IPS-18c (cell line): ENCODE data around the gene P4HTM.

ENCODE experiments used
- H3K4me3 ChIP-seq: 2 replicates; pipeline ENCODE4 v1.7.0; 2013; ENCODE audit warnings: low read depth, mild to moderate bottlenecking, low read length, moderate library complexity; ENCODE audit not compliant: insufficient read depth
- H3K9me3 ChIP-seq: one replicate; pipeline ENCODE4 v1.6.1; 2013; ENCODE audit warnings: mild to moderate bottlenecking, low read length, moderate library complexity; ENCODE audit not compliant: control insufficient read depth, insufficient read depth

The P4HTM gene, protein sequence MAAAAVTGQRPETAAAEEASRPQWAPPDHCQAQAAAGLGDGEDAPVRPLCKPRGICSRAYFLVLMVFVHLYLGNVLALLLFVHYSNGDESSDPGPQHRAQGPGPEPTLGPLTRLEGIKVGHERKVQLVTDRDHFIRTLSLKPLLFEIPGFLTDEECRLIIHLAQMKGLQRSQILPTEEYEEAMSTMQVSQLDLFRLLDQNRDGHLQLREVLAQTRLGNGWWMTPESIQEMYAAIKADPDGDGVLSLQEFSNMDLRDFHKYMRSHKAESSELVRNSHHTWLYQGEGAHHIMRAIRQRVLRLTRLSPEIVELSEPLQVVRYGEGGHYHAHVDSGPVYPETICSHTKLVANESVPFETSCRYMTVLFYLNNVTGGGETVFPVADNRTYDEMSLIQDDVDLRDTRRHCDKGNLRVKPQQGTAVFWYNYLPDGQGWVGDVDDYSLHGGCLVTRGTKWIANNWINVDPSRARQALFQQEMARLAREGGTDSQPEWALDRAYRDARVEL

DNA sequence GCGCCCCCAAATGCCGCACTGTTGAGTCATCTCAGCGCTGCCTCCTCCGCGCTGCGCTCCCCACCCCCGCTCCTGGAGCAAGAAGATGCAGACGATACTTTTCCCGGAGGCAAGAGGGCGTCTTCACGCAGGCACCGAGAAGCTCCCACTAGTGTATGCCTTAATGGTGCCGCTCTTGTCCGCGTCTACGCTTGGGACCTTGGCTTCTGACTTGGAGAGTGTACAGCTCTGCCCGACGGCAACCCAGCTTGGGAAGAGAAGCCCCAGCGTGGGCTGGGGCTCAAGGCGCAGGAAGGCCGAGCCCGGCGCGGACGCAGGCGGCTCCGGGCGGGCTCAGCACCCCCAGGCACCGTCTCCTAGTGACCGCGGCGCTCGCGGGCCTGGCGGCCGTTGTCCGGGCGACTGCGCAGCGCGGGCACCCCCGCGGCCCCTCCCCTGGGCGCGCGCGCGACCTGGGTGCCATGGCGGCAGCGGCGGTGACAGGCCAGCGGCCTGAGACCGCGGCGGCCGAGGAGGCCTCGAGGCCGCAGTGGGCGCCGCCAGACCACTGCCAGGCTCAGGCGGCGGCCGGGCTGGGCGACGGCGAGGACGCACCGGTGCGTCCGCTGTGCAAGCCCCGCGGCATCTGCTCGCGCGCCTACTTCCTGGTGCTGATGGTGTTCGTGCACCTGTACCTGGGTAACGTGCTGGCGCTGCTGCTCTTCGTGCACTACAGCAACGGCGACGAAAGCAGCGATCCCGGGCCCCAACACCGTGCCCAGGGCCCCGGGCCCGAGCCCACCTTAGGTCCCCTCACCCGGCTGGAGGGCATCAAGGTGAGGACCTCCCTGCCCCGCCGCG is at the start of gene P4HTM:
P4HTM (plus strand) TSS at position 446 of the 840 bp plus-strand sequence; CDS start at position 462, 16 bp downstream.
- Histone ChIP-seq H3K9me3 (no peaks in the 10 kb centered on the region), H3K4me3 (peak within 1 kb of the TSS; percentile 64)

DNA sequence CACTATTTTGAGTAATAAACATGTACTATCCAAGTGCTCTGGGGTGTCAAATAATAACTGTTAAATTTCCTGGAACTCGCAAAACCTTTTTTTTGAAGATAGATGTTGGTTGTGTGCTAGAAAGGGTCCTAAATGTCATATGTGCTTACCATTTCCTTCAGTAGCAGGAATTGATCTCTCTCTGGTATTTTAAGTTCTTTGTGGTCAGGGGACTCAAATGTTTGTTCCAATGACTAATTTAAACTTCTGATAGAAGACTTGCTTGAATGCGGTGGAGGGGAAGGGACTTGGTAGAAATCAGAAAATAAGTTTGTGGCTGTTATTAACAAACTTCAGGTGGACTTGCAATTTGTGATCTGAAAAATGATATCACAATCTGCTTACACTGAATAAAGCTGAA is 44.6 kb upstream of the P4HTM start:
- no peaks in the 10 kb centered on the region for H3K9me3 ChIP-seq
- no peak overlapping the region for H3K4me3 ChIP-seq

DNA sequence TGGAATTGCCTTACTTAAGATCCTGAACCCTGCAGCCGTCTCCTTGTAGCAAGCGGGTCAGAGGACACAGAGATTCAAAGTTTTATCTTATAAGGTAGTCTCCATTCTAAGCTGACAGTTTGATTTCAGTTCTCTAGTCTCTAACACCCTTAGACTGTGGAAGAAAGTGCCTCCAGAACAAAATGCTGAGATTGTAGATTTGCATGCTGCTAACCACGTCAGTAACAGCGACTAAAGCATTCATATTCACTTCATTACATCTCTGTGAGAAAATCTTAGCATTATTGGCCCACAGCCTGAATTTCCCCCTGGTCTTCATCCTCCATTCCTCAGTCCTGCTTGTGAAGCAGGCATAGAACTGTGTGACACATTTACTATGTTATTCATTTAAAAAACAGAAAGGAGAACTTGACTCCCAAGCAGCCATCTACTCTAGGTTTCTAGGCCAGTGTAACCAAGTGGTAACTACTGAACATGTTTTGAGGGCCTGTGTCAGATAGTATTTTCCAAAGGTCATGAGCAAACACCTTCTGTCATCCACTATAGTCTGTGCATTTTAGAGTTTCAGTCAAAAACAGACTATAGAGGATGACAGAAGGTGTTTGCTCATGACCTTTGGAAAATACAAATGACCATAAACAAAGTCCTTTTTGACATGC is 44.0 kb upstream of the P4HTM start:
- Histone ChIP-seq H3K4me3 (no peak overlapping the region), H3K9me3 (no peaks in the 10 kb centered on the region)

DNA sequence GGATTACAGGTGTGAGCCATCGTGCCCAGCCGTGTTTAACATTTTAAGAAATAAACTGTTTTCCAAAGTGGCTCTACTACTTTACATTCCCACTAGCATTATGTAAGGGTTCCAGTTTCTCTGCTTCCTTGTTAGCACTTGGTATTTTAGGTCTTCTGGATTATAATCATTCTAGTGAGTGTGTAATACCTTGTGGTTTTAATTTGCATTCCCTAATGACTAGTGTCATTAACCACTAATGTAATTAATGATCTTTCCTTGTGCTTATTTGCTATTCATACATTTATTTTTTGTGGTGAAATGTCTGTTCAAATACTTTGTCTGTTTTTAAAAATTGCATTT is 40.7 kb upstream of the P4HTM start:
- Histone ChIP-seq H3K4me3 (no peak overlapping the region), H3K9me3 (no peaks in the 10 kb centered on the region)

DNA sequence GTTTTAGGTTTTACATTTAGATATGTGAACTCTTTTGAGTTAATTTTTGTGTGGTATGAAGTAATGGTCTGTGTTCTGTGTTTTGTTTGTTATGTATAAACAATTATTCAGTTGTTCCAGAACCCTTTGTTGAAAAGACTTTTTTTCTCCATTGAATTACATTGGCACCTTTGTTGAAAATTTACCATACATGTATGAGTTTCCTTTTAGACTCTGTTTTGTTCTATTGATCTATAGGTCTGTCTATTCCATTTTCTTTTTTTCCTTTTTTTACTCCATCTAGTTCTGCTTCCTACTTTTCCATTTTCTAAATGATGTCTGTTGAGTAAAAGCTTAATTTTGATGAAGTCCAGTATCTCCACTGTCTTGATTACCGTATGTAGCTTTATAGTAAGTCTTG is 40.0 kb upstream of the P4HTM start:
- H3K9me3 ChIP-seq = no peaks in the 10 kb centered on the region
- no peak overlapping the region for H3K4me3 ChIP-seq

DNA sequence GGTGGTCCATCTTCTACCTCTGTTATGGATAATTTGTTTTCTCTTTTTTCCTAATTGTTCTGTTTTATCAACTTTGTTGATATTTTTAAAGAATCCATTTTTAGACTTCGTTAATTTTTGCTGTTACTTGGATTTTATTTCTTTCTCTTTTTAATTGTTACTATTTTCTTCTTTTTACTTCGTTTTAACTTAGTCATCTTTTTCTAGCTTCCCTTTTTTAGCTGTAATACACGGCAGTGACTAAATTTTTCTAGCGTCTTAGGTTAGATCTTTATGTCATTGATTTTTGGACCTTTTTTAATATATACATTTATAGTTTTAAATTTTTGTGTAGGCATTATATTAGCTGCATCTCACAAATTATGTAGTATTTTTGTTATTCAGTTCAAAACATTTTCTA is 38.3 kb upstream of the P4HTM start:
- no peak overlapping the region for H3K4me3 ChIP-seq
- no peaks in the 10 kb centered on the region for H3K9me3 ChIP-seq

DNA sequence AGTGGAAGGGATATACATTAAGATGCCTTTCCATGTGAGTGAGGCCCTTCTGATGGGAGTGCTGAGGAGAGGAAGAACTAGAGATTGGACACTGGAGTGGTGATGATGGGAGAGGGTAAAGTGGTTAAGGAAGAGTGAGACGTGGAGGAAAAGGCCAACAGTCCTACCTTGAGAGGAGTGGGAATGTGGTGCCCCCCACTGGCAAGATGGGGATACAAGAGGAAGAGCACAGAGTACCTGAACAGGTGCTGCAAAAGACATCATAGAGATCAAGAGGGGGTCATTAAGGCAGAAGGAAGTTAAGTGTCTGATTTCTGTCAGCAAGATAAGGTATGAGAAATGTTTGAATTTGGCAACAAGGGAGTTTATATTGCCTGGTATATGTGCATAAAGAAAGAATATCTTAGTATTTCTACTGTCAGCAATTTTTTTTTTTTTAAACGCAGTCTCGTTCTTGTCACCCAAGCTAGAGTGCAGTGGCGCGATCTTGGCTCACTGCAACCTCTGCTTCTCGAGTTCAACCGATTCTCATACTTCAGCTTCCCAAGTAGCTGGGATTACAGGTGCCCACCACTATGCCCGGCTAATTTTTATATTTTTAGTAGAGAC is 37.4 kb upstream of the P4HTM start:
- Histone ChIP-seq H3K4me3 (no peak overlapping the region), H3K9me3 (no peaks in the 10 kb centered on the region)

DNA sequence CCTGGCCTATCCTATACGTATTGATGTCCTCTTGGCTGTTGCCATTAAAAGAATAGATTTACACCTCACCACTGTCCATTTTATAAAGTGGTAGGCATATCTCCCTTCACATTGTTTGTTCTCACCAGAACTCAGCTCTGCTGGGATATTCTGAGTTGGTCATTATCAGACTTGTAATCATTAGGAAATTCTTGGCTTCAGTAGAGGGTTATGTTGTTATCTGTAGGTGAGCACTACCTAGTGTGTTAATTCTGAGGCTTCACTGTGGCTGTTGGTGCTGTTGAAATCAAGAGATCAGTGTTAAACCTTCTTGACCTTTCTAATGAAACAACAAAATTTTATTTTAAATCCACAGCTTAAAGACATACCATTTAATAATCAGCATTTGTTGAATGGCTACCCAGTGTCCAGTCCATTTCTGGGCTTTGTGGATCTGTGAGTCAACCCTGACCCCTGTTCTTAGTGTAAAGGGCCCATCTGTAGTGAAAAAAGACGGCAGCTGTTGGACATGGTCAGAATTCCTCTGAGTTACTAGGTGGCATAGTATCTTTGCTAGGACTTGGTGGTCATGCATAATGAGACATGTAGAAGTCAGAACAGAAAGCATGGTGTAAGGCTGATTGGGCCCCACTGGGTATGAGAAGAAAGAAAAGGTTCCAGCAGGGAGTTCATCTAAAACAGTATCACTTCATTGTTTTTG is 32.9 kb upstream of the P4HTM start:
- no peaks in the 10 kb centered on the region for H3K9me3 ChIP-seq
- H3K4me3 ChIP-seq = no peak overlapping the region

DNA sequence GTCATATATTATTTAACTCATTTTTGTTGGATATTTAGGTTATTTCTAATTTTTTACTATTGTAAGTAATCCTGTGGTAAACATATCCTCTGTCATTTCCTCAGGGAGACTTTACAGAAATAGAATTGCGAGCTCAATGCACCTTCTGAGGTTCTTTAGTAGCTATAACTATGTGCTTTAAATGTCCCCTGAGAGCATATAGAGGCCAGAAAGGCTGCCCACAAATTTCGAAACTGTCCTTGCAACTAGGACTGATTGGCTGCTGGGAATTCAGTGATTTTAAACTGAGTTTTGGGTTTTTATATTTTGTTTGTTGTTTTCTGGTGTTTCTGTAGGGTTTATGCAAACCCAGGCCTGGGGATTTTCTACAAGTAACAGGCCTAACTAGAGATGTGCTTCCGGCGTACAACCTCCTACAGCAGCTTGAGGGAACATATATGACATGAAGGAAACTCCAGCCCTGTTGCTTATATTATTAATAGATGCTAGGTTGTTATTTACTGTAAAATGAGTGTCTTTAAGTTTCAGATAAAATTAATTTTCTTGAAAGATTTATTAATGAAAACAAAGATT is 29.1 kb upstream of the P4HTM start:
- H3K4me3 ChIP-seq = no peak overlapping the region
- H3K9me3 ChIP-seq = no peaks in the 10 kb centered on the region

DNA sequence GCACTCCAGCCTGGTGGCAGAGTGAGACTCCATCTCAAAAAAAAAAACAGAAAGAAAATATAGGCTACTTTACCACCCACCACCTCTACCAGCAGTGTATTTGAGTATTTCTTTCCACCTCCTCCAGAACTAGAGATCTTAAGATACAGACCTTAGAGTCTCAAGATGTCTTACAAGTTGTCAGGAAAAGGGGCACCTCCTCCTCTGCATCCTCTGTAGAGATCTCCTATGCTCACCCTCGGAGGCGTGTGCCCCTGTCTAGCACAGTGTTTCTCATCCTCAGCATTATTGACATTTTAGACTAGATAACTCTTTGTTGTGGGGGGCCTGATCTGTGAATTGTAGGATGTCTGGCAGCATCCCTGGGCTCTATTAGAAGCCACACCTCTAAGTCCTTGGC is 27.7 kb upstream of the P4HTM start:
- H3K4me3 ChIP-seq = no peak overlapping the region
- no peaks in the 10 kb centered on the region for H3K9me3 ChIP-seq

DNA sequence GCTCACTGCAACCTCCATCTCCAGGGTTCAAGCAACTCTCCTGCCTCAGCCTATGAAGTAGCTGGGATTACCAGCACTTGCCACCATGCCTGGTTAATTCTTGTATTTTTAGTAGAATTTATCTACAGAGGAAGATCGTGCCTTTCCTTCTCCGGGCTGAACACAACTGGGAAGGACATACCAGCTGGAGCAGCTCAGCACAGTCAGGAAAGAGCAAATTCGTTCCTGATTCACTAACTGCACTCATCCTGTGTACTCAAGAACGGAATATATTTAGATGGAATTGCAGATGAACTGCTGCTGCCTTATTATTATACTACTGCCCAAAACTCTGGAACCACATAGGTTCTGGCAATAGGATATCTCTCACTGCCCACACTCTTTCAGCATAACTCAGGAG is 27.1 kb upstream of the P4HTM start:
- no peaks in the 10 kb centered on the region for H3K9me3 ChIP-seq
- no peak overlapping the region for H3K4me3 ChIP-seq

DNA sequence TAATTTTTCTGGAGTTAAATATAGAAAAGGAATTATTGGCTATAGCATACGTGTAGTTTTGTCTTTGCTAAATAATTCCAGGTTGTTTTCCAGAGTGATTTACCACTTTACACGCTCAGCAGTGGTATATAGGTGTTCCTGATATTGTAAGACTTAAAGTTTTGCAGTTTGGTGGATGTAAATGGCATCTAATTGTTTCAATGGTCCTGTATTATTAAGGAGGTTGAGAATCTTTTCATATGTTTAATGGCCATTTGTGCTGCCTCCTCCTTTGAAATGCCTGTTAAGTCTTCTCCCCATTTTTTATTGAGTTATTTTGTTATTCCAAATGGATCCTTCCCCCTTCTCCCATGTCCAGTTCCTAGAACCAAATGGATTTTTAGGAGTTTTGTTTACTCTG is 26.4 kb upstream of the P4HTM start:
- Histone ChIP-seq H3K4me3 (no peak overlapping the region), H3K9me3 (no peaks in the 10 kb centered on the region)

DNA sequence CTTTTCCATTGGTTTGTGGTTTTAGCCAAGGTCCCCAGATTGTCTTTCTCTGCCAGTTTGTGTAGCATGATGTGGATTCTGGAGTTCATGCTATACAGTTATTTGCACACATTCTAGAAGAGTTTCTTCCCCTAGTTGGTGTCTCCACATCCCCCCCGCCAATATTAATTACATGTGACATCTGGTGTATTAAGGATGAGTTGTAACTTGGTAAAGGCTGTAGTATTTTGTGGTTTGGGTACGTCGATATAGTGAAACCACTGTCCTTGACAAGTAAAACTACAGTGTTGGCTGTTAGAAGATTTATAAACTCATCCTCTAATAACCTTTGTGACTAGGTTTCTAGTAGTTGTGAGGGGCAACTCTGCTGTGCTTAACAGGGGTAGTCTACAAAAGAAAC is 23.7 kb upstream of the P4HTM start:
- H3K9me3 ChIP-seq = no peaks in the 10 kb centered on the region
- no peak overlapping the region for H3K4me3 ChIP-seq

DNA sequence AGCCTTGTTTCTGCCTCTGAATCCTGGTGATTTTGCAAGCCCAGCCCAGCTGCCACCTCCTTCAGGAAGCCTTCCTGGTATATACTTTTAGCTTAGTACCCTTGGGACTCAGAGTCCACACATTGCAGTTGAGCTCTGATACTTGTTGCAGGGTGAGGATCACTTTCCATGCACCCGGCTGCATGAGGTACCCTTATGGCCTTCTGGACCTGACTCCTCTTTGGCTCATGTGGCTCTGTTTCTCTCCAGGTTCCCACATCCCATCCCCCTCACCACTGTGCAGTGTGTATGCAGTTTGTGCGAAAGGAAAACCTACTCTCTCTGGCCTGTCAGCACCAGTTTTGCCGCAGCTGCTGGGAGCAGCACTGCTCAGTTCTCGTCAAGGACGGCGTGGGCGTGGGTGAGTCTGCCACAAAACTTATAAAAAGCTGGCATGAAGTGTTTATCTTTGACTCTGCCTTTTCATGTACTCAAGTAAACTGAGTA is 23.1 kb upstream of the P4HTM start:
- no peak overlapping the region for H3K4me3 ChIP-seq
- H3K9me3 ChIP-seq = no peaks in the 10 kb centered on the region

DNA sequence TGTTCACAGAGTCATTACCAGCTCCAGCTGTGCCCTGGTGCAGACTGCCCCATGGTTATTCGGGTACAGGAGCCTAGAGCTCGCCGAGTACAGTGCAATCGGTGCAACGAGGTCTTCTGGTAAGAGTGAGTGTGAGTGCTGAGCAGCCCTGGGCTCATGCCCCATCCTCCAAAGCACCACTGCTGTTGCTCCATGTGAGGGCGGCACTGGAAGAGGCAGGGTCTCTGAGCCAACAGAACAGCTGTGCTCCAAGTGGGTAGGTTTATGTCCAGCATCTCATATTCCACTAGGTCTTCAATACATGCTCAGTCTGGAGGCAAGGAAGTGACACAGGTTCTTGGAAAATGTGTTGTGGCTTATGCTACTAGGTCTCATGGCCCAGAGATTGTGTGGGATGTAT is 19.5 kb upstream of the P4HTM start:
- no peak overlapping the region for H3K4me3 ChIP-seq
- no peaks in the 10 kb centered on the region for H3K9me3 ChIP-seq

DNA sequence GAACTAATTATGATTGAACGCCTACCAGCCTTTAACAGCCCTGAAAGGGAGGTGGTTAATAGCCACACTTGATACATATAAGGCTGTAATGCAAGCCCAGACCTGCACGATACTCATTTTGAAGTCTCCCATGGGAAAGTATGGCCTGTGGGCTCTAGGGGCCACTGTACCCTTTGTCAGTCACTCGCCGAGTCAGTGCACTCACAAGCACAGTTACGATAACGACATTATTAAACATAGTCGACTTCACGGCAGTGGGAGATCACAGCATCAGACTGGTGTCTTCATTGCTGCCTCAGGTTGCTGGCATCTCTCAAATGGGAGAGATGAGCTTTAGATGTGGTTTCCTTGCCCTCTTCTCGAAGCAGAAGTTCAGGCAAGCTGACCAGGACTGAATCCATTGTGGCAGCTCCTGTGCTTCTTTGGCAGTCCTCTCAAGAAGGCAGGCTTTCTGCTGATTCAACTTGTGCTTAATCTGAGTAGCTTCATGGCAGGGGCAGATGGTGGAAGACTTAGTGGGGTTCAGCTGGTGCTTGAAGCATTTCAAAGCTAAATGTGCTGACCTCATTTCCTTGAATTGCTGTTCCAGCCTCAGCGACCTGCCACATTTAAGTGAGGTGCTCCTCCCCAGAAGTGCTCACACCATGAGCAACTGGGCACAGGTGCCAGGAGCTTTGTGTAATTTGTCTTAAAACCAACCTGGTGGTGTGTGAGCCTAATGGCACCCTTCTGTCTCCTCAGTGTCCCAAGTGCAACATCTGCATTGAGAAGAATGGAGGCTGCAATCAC is 15.8 kb upstream of the P4HTM start:
- Histone ChIP-seq H3K4me3 (no peak overlapping the region), H3K9me3 (no peaks in the 10 kb centered on the region)
